Hematopoietic multipotent progenitor cell (in vitro differentiated cells): ENCODE results near the gene HIVEP3. TPM values are rescaled to one million over a fixed set of nuclear protein-coding genes. Genes with fewer than 3 reads are reported as not detected.
"Not testable (repeated sequence)": the region's sequence is repeated elsewhere in the genome, so short reads cannot be mapped to it uniquely, and the experiment has no call there.

ENCODE experiments used
- DNase-seq, 3 donors: peaks; one replicate each; pipeline ENCODE4 v3.0.0-alpha.2; 2011 to 2015; ENCODE audit warnings: low read depth in 2 of 3, low spot score in 2 of 3
- total RNA-seq: library from RNA; depleted of rRNA; stranded (reverse); fragments of >200 nt; gene quantifications from one replicate; pipeline ENCODE4 v1.2.3, GENCODE V29; 2012

Gene HIVEP3
- total RNA-seq, 1 donor = 4.6 TPM

GRCh38 chr1:41580021-41580420 lies 338.7 kb downstream of the HIVEP3 start:
- no peak for DNase-seq

GRCh38 chr1:41578712-41579335 lies 339.9 kb downstream of the HIVEP3 start:
- no peak for DNase-seq

- DNase-seq = no peak
Measured at GRCh38 chr1:41576620-41577019, 342.1 kb downstream of the HIVEP3 start.

DNA sequence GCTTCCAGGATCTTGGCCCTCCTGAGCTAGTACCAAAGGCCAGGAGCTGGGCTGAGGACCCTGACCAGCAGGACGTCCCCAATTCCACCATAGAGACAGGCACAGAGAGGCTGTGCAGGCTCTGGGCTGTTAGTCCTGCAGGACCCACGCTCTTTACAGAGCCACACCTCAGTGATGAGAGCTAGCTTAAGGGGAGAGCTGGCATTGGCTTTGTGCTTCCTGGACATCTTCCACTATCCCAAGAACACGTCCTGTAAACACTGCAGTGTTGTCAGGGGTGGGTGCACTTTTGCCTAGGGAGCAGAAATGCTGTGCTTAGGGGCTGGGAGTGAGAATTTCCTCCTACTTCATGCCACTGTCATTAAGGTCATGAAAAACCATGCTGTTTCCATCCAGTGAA lies 342.5 kb downstream of the HIVEP3 start:
- DNase-seq = no peak

DNA sequence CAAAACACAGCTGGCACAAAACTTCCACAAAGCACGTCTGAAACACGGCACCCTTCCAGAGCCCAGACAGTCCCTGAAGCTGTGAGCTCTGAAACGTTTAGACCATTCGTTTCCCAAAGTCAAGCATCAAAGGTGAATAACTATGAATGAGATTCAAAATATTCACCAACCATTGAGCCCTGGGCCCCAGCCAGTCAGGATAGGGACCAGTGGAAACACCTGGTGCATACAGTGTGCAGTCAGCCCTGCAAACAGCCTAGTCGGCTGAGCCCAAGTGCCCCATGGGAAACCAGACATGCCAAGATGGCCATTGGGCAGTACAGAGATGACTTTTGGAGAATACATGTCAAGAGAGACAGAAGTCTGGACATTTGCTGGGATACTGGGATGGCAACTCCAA lies 343.9 kb downstream of the HIVEP3 start:
- DNase-seq = no peak

- DNase-seq = peak; percentile 51 to 95 (median 86)
Measured at GRCh38 chr1:41573785-41574713, 344.7 kb downstream of the HIVEP3 start.

DNA sequence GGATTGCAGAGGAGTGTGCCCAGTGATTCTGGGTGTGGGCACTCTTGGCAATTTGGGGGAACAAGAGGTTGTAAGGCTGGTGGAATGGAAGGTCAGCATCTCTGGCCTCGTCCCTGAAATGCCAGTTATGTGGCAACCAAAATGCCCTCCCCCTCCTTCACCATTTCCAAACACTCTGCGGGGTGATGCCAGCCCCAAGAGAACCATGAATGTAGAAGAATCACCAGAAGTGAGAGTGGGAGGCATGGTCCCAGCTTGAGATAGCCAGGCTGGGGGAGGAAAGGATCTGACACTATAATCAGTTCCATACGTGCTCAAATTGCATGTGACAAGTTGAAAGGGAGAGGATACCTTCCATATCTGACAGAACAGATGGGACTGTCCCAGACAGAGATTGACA lies 345.5 kb downstream of the HIVEP3 start:
- DNase-seq = no peak

DNA sequence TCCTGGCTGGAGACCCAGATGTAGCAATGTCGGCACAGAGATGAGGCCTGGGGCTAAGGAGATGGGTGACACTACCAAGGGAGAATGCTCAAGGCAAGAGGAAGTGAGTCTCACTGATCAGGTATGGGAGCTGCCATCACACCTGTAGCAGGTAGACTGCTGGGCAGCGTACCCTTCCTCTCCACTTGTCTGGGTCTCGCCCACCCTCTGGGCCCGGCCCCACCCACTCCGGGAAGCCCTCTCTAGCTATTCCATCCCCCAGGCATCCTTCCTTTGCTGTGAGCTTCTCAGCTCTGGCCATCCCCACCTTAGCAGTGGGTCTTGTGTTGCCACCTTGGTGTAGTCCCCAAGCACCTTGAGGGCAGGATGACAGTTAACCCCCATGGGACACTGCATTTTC lies 346.5 kb downstream of the HIVEP3 start:
- no peak for DNase-seq

GRCh38 chr1:41571041-41571440 lies 347.7 kb downstream of the HIVEP3 start:
- DNase-seq = no peak

- no peak for DNase-seq
Measured at GRCh38 chr1:41568204-41568603, 350.5 kb downstream of the HIVEP3 start.

- DNase-seq = no peak
Measured at GRCh38 chr1:41566969-41567368, 351.8 kb downstream of the HIVEP3 start.

DNA sequence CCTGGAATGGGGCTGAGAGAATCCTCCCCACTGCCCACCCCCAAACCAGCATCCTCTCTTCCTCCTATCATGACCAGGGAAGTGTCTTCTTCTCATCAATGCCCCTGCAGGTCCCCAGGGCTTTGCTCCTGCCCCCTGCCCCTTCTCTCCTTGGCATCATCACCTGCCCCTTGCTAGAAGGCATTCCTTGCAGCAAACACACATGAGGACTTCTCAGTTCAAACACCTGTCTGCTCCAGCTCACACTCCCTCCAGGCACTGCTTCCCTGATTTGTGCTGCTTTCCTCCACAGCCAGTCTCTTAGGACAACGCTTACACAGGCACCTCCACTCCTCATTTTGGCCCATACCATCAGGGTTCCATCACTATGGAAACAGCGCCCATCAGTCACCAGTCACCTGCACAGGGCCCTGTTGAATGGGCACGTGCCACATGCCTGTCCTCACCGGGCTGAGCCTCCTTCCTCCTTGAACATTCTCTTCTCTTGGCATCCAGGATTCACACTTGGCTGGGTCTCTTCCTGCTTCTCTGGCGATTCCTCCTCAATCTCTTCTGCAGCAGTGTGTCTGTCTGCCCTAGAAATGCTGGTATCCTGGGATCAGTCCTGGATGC lies 352.3 kb downstream of the HIVEP3 start:
- DNase-seq = no peak

DNA sequence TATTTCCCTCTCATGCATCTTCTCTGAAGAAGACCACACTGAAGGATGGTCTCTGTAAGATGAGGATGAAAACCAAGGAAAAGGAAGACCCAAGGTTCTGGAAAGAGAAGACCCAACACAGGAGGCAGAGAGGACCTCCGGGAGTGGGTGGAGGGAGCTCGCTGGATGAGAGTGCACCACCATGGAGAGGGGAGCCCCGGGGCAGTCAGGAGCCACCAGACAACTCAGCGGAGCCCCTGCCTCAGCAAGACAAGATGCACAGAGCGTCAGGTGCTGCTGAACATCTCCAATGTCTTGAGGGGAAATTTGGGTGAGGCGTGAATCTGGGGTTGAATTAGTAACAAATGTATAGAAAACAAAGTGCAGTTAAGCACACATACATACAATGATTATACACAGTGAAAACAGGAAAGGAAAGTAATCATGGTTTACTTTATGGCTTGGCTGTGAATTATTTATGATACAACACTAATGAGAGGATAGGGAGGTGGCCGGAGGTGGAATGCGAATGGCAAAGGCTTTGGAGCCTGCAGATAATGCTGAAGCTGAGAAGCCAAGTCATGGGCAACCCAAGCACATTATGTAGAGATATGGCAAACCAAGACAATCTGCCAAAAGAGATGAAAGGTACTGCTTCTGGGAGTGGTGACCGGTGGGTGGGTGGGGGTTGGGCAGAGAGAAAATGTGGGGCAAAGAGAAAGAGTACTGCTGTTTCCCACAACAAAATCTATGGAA lies 353.8 kb downstream of the HIVEP3 start:
- no peak for DNase-seq

- no peak for DNase-seq
Measured at GRCh38 chr1:41562328-41562727, 356.4 kb downstream of the HIVEP3 start.

DNA sequence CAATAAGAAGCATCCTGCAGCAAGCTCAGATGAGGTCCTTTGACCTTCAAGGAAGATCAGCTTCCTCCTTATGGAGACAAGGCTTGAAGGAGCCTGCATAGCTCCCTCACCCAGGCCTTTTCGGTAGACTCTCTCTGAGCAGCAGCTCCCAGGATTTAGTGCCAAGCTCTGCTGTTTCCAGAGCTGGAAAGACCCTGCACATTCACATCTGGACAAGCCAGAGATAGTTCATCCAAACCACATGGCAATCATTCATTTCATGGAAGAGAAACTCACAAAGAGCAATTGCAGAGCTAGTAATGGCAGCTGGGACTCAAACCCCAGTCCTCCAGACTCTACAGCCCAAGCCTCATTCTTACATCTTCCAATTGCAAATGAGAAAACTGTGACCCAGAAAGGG lies 357.8 kb downstream of the HIVEP3 start:
- no peak for DNase-seq

DNA sequence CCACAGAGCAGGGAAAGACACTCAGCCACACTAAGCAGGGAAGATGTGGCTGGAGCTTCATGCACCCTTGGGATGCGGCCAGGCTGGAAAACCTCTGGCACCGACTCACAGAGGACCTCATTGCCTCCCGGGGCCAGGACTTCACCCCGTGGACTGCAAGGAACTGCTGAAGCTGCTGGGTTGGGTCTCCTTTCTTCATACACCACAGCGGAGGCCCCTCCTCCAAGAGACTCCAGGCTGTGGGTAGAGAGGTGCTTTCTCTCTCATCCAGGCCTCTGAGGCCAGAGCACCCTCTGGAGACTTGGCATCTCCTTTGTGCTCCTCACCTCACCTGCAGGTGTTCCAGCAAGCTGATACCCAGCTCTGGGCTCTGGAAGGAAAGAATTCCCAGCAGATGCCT lies 358.2 kb downstream of the HIVEP3 start:
- DNase-seq = no peak

DNA sequence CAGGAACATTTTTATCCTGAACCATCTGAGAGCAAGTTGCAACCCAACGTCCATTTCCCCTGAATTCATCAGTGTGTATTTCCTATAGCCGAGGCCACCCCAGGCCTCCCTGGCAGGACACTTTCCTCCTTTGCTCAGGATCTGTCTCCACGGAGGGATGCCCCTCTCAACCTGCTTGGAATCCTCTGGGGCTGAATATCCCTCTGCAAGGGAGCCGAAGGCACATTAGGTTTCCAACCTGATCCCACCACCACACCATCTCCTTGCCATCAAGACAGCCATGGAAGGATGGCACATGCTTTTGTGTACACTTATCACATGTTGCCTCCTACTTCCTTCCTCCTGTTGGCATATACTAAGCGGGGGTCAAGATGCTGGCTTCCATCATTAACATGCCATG lies 359.4 kb downstream of the HIVEP3 start:
- DNase-seq = no peak

GRCh38 chr1:41558761-41559171 lies 360.0 kb downstream of the HIVEP3 start:
- DNase-seq = no peak

DNA sequence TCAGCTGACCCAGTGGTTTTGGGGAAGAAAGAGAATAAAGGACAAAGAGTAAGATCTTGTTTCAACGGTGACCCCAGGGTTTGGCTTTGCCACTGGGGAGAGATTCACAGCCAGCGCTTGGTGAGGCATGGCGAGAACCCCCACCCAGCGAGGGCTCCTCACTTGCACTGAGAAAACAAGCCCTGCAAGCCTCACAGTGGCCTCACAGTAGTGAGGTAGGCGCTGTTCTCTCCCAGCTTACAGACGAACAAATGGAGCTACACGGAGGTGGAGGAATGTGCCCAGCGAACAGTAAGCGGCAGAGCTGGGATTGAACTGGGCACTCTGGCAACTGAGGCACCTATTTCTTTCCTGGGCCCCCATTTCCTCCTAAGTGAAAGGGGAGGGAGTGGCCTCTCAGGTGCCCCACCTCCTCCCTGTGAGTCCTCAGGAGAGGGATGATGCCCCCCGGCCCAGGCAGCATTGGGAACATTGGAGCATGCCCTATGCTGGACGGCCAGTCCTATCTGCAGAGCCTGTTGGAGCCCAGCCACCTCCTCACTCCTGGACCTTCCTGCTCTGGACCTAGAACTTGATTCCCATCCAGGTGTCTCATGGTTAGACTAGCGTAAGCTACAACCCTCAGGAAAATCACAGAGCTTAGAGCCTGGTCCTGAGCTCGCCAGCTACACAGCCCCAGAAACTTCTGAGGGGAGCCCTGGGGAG lies 360.8 kb downstream of the HIVEP3 start:
- DNase-seq = no peak

GRCh38 chr1:41554746-41555145 lies 364.0 kb downstream of the HIVEP3 start:
- DNase-seq = not testable (repeated sequence)
